ENCODE results near the gene WDFY4. TPM values are rescaled to one million over a fixed set of nuclear protein-coding genes. Genes with fewer than 3 reads are reported as not detected.

The WDFY4 gene
- total and polyA plus RNA-seq, 9 of the 15 experiments (the other 6 are each of a cell fraction or from before 2014, with no cell fraction given): 0.01 to 0.02 (median 0.01) TPM; not detected in 6

DNA sequence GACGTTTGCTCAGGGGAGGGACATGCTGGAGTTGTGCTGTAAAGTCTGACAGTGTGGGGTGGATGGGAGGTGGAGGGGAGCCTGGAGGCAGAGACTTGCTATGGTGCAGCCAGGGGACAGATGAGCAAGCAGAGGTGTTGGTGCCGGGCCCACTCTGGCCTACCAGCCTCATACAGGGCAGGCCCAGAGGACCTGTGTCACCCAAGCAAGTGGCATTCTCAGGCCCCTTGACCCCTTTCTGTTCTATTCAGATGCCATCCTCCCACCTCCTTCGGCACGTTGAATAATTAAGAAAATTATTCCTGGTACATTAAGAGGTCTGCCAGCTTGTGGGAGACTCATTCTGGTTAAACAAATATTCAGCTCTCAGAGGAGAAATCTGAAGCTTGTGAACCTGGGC, 8.5 kb downstream of the WDFY4 start (continued):
- TF ChIP-seq, protein P1, sequence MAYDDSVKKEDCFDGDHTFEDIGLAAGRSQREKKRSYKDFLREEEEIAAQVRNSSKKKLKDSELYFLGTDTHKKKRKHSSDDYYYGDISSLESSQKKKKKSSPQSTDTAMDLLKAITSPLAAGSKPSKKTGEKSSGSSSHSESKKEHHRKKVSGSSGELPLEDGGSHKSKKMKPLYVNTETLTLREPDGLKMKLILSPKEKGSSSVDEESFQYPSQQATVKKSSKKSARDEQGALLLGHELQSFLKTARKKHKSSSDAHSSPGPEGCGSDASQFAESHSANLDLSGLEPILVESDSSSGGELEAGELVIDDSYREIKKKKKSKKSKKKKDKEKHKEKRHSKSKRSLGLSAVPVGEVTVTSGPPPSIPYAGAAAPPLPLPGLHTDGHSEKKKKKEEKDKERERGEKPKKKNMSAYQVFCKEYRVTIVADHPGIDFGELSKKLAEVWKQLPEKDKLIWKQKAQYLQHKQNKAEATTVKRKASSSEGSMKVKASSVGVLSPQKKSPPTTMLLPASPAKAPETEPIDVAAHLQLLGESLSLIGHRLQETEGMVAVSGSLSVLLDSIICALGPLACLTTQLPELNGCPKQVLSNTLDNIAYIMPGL (CRISPR knock-in tag; IDR thresholded peaks at IDR 0.05): no peak
- TF ChIP-seq, protein P2, sequence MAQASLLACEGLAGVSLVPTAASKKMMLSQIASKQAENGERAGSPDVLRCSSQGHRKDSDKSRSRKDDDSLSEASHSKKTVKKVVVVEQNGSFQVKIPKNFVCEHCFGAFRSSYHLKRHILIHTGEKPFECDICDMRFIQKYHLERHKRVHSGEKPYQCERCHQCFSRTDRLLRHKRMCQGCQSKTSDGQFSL (CRISPR knock-in tag; IDR thresholded peaks at IDR 0.05): no peak
- TF ChIP-seq, protein P2 (tag; IDR thresholded peaks at IDR 0.05): no peak

DNA sequence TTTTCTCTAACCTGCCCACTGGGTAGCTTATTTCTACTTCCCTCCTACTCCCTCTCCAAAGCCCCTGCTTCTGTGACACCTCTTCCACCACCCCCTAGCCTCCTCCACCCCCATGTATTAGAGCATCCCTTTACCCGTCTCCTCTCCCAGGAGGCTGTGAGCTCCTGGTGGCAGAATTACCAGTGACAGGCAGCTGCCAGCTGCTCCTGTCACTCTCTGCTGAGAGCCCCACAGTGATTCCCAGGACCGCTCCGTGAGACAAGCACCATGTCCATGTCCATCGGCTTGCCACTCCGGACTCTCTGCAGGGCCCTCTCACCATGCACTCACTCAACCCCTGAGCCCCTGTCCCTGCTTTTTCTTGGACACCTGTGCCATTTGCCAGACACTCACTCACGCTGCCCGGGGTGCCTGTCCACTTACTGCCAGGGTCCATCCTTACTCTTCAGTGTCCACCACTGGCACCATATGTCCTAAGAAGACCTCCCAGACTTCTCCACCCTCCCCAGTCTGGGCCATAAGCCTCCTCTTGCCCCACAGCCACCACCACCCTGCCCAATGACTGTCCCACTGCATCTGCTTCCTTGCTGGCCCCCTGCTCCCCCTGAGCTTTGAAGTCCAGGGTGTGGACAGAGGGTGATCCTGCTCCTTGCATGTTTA, 9.8 kb downstream of the WDFY4 start:
- BruUV-seq (replicated peaks): no TSS peak
- no peaks in the 10 kb centered on the region for H3K4me1 ChIP-seq (replicated peaks in 1 of 2; ENCODE audit: control insufficient read depth in 2 of 2, insufficient read depth in 2 of 2, low read length in 2 of 2)
- CTCF ChIA-PET (ENCODE audit: low intra/inter-chr PET ratio): no interaction called here
- TF ChIP-seq ZNF165 (CRISPR knock-in tag; IDR thresholded peaks at IDR 0.05; ENCODE audit: borderline replicate concordance): no peak
- TF ChIP-seq, protein P3, sequence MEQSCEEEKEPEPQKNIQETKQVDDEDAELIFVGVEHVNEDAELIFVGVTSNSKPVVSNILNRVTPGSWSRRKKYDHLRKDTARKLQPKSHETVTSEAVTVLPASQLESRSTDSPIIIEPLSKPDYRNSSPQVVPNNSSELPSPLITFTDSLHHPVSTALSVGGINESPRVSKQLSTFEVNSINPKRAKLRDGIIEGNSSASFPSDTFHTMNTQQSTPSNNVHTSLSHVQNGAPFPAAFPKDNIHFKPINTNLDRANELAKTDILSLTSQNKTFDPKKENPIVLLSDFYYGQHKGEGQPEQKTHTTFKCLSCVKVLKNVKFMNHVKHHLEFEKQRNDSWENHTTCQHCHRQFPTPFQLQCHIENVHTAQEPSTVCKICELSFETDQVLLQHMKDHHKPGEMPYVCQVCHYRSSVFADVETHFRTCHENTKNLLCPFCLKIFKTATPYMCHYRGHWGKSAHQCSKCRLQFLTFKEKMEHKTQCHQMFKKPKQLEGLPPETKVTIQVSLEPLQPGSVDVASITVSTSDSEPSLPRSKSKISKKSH (CRISPR knock-in tag; IDR thresholded peaks at IDR 0.05): no peak
- TF ChIP-seq, protein P4, sequence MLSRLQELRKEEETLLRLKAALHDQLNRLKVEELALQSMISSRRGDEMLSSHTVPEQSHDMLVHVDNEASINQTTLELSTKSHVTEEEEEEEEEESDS (CRISPR knock-in tag; IDR thresholded peaks at IDR 0.05): no peak
- no peak for TF ChIP-seq TRIM24 (IDR thresholded peaks at IDR 0.05)
- TF ChIP-seq, protein P5, sequence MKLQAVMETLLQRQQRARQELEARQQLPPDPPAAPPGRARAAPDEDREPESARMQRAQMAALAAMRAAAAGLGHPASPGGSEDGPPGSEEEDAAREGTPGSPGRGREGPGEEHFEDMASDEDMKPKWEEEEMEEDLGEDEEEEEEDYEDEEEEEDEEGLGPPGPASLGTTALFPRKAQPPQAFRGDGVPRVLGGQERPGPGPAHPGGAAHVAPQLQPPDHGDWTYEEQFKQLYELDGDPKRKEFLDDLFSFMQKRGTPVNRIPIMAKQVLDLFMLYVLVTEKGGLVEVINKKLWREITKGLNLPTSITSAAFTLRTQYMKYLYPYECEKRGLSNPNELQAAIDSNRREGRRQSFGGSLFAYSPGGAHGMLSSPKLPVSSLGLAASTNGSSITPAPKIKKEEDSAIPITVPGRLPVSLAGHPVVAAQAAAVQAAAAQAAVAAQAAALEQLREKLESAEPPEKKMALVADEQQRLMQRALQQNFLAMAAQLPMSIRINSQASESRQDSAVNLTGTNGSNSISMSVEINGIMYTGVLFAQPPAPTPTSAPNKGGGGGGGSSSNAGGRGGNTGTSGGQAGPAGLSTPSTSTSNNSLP (IDR thresholded peaks at IDR 0.05; ENCODE audit: borderline replicate concordance, low read depth, low read length): no peak
- no peak for TF ChIP-seq NR2C2 (CRISPR knock-in tag; IDR thresholded peaks at IDR 0.05)
- no peak for TF ChIP-seq NR2C2 (tag; IDR thresholded peaks at IDR 0.05)
- TF ChIP-seq ZNF347 (CRISPR knock-in tag; IDR thresholded peaks at IDR 0.05; ENCODE audit: low read depth): no peak

More for the DNA sequence above, 9.8 kb downstream of the WDFY4 start:
- intact Hi-C loops (cut with micrococcal nuclease) (no loop called here), in situ Hi-C loops (cut with MboI) (no loop called here)
- no peaks in the 10 kb centered on the region for H3K9me1 ChIP-seq (ENCODE audit: control insufficient read depth, insufficient read depth, low read length)
- no peaks in the 10 kb centered on the region for H3K9me3 ChIP-seq (replicated peaks; ENCODE audit: control insufficient read depth, insufficient read depth, low read depth, low read length)
- 0% methylated on average over 7 of the region's 7 CpGs for WGBS (ENCODE audit: insufficient coverage, low coverage, missing lambda C conversion rate)
- ATAC-seq (no peak), FAIRE-seq (no peak), DNase-seq (ENCODE audit: extremely low read depth in 1 of 4, low spot score in 3 of 4) (no peak)
- H3K36me3 ChIP-seq (ENCODE audit: control insufficient read depth, insufficient read depth, low read length): no peaks in the 10 kb centered on the region
- H3K4me3 ChIP-seq: no peak overlapping the region
- no peak overlapping the region for H3K27ac ChIP-seq (ENCODE audit: extremely low read depth, low read depth, low read length)
- peaks cover 6 to 38% of the 10 kb centered on the region in 2 experiments; a peak in 3 of 5 replicates for H3K27me3 ChIP-seq (ENCODE audit: control insufficient read depth in 2 of 2, insufficient read depth in 2 of 2, low read length in 2 of 2)
- H3K4me2 ChIP-seq (ENCODE audit: insufficient read depth, low read length): no peak overlapping the region
- no peaks in the 10 kb centered on the region for H3K79me2 ChIP-seq (ENCODE audit: control insufficient read depth, insufficient read depth, low read length)
- H3K9ac ChIP-seq (ENCODE audit: insufficient read depth in 1 of 2, low read depth in 2 of 2, low read length in 2 of 2): no peak overlapping the region
- H2AFZ ChIP-seq (ENCODE audit: low read depth, low read length): no peak overlapping the region
- peaks cover 11% of the 10 kb centered on the region; the same call in 1 of the 2 replicates for H4K20me1 ChIP-seq (replicated peaks; ENCODE audit: control insufficient read depth, insufficient read depth, low read length)
- POLR2A ChIA-PET: interaction anchor here (0.6 to 1.1 kb wide), 3 partner anchors 10 to 59 kb away, joined by 3 to 5 read pairs (median 4); no protein-coding TSS in a partner anchor
